Stimulated activated CD4-positive, alpha-beta T cell treated with anti-CD3 and anti-CD28 coated beads, Interleukin-1b, Interleukin-23, amount 100 ng/mL, for 4 hours (primary cell): ENCODE data around the gene SLC6A5.

Experiments
- DNase-seq, 2 donors: peaks; one replicate each; pipeline ENCODE4 v3.0.0-alpha.2; 2020; ENCODE audit warnings: low read depth in 2 of 2

Gene SLC6A5

GRCh38 chr11:20620988-20621387, 21.6 kb downstream of the SLC6A5 start:
- DNase-seq: no peak

GRCh38 chr11:20621679-20622078, 22.3 kb downstream of the SLC6A5 start:
- DNase-seq: no peak

GRCh38 chr11:20623252-20623651, 23.8 kb downstream of the SLC6A5 start:
- no peak for DNase-seq

- DNase-seq: no peak
Observed at GRCh38 chr11:20626279-20626678, 26.9 kb downstream of the SLC6A5 start.

GRCh38 chr11:20627026-20627425, 27.6 kb downstream of the SLC6A5 start:
- no peak for DNase-seq

GRCh38 chr11:20627701-20628100, 28.3 kb downstream of the SLC6A5 start:
- DNase-seq: no peak

GRCh38 chr11:20631519-20632168, 32.2 kb downstream of the SLC6A5 start:
- DNase-seq: no peak

- no peak for DNase-seq
Observed at GRCh38 chr11:20632169-20632532, 32.7 kb downstream of the SLC6A5 start.

GRCh38 chr11:20634044-20634443, 34.6 kb downstream of the SLC6A5 start:
- DNase-seq: no peak

GRCh38 chr11:20634781-20635180, 35.4 kb downstream of the SLC6A5 start:
- DNase-seq: no peak

- no peak for DNase-seq
Observed at GRCh38 chr11:20638074-20638473, 38.7 kb downstream of the SLC6A5 start.

- DNase-seq: no peak
Observed at GRCh38 chr11:20639688-20640087, 40.3 kb downstream of the SLC6A5 start.

GRCh38 chr11:20640401-20640800, 41.0 kb downstream of the SLC6A5 start:
- no peak for DNase-seq

- no peak for DNase-seq
Observed at GRCh38 chr11:20644360-20644759, 45.0 kb downstream of the SLC6A5 start.

- peak in 1 of 2 donors; percentile 36 for DNase-seq
Observed at GRCh38 chr11:20647976-20648565, 48.7 kb downstream of the SLC6A5 start.

- DNase-seq: no peak
Observed at GRCh38 chr11:20652150-20652806, 52.9 kb downstream of the SLC6A5 start.

GRCh38 chr11:20654038-20654437, 54.6 kb downstream of the SLC6A5 start:
- DNase-seq: no peak

- DNase-seq: no peak
Observed at GRCh38 chr11:20656901-20657300, 57.5 kb downstream of the SLC6A5 start.

- no peak for DNase-seq
Observed at GRCh38 chr11:20658135-20658534, 58.7 kb downstream of the SLC6A5 start.

GRCh38 chr11:20661445-20661844, 62.0 kb downstream of the SLC6A5 start:
- DNase-seq: no peak

GRCh38 chr11:20661850-20662249, 62.4 kb downstream of the SLC6A5 start:
- no peak for DNase-seq

GRCh38 chr11:20668131-20668809, 68.9 kb downstream of the SLC6A5 start:
- DNase-seq: no peak
